Measurements from ENCODE around the gene SSMEM1. TPM values are rescaled to one million over a fixed set of nuclear protein-coding genes. Genes with fewer than 3 reads are reported as not detected.

Gene SSMEM1
- total RNA-seq, 6 experiments from 2014 or later: not detected

DNA sequence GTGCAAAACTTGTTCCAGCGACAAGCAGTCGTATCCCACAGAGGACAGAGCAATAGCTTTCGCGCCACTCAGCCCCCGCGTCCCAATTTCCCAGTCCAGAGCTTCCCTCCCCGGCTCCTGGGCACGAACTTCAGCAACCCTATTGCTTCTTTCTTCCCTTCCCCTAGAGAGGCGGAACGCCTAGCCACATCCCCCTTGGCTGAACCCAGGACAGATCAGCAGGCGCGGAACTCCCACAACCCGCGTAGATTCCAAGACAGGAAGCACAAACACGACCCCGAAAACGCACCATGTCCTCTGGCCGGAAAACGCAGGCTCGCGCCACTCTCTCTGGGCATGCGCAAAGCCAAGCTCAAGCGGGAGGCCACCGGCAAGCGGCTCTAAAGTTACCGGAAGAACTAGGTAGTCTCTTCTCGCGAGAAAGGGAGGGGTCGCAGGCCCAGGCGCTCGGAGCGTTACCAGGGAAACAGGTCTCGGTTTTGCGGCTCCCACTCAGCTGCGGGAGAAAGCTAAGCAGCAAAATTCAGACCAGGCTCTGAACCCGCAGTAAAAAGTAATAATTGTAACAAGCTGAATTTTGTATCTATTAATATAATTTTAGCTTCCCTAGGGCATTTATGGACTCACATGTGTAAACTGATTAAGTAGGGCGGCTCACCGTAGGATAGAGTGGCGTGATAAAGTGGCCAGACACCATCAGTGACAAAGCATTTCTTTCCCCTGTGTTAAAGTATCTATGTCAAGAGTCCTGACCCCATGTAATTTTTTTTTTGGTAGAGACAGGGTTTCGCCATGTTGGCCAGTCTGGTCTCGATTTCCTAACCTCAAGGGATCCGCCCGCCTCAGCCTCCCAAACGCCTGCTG, 2.3 kb upstream of the SSMEM1 start, which contains the start of gene TMEM209:
TSS of gene TMEM209 (minus strand) at position 323 of the 864 bp plus-strand sequence. CDS start at position 292, 31 bp downstream.
- peak within 1 kb of the TSS; percentile 57 to 82 (median 57) for H3K27ac ChIP-seq
- ATAC-seq (peak; percentile 97 to 100 (median 99)), DNase-seq (peak; percentile 95 to 96 (median 96))
- H3K4me1 ChIP-seq: peaks cover 0 to 6% (median 0%) of the 10 kb centered on the region in 4 donors
- peak within 1 kb of the TSS; percentile 63 to 82 (median 66) for H3K4me3 ChIP-seq
- H3K36me3 ChIP-seq: peaks cover 0 to 20% (median 4%) of the 10 kb centered on the region in 4 donors
- TF ChIP-seq, protein P1, sequence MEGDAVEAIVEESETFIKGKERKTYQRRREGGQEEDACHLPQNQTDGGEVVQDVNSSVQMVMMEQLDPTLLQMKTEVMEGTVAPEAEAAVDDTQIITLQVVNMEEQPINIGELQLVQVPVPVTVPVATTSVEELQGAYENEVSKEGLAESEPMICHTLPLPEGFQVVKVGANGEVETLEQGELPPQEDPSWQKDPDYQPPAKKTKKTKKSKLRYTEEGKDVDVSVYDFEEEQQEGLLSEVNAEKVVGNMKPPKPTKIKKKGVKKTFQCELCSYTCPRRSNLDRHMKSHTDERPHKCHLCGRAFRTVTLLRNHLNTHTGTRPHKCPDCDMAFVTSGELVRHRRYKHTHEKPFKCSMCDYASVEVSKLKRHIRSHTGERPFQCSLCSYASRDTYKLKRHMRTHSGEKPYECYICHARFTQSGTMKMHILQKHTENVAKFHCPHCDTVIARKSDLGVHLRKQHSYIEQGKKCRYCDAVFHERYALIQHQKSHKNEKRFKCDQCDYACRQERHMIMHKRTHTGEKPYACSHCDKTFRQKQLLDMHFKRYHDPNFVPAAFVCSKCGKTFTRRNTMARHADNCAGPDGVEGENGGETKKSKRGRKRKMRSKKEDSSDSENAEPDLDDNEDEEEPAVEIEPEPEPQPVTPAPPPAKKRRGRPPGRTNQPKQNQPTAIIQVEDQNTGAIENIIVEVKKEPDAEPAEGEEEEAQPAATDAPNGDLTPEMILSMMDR (IDR thresholded peaks at IDR 0.05): no peak
- peak; percentile 74 for TF ChIP-seq POLR2A (IDR thresholded peaks at IDR 0.05)
- H3K27me3 ChIP-seq: no peaks in the 10 kb centered on the region
- no peaks in the 10 kb centered on the region for H3K9me3 ChIP-seq
- intact Hi-C loops (cut with DNase I): no loop called here
- WGBS (ENCODE audit: insufficient coverage, low coverage, low lambda C conversion rate, missing lambda C conversion rate): 2% methylated on average over 37 of the region's 44 CpGs

DNA sequence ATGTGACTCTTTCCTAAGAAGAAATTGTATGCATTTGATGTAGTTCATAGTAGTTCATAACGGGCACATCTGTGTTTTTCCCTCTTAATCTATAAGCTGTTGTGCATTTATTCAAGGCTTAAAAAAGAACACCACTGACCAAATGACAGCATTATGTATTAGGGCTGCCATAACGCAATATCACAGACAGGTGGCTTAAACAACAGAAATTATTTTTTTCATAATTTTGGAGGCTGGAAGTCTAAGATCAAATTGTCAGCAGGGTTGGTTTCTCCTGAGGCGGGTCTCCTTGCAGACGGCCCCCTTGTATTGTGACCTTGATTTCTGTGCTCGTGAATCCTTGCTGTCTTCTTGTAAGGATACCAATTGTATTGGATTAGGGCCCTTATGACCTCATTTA, 627 bp upstream of the SSMEM1 start:
- Histone ChIP-seq H3K4me1 (peaks cover 0 to 6% (median 0%) of the 10 kb centered on the region in 4 donors), H3K27ac (no peak overlapping the region), H3K4me3 (no peak overlapping the region), H3K9me3 (no peaks in the 10 kb centered on the region), H3K27me3 (no peaks in the 10 kb centered on the region), H3K36me3 (peaks cover 0 to 4% (median 2%) of the 10 kb centered on the region in 4 donors)
- ATAC-seq (no peak), DNase-seq (no peak)
- intact Hi-C loops (cut with DNase I): no loop called here
- 82% methylated on average over 5 of the region's 5 CpGs for WGBS (ENCODE audit: insufficient coverage, low coverage, low lambda C conversion rate, missing lambda C conversion rate)
- TF ChIP-seq, protein P1 (IDR thresholded peaks at IDR 0.05): no peak
- TF ChIP-seq POLR2A (IDR thresholded peaks at IDR 0.05): no peak

DNA sequence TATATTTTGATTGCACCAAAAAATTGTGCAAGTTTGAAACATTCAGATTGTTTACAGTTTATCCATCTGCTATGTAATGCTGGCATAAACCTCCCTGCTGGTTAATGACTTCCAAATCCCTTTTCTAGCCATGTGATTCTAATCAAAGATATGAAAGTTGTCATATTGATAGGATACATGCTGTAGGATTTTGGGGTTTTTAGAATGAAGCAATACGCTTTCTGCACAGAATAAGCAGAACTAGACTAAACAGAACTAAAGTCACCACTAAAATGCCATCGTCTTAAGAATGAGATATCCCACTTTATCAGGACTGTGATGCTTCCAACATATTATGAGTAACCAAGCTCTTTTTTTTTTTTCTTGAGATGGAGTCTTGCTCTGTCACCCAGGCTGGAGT, 856 bp downstream of the SSMEM1 start:
- DNase-seq: no peak
- TF ChIP-seq POLR2A (IDR thresholded peaks at IDR 0.05): no peak
- TF ChIP-seq, protein P1 (IDR thresholded peaks at IDR 0.05): no peak
- H3K36me3 ChIP-seq: no peaks in the 10 kb centered on the region
- no peak for ATAC-seq
- H3K27ac ChIP-seq: no peak overlapping the region
- H3K9me3 ChIP-seq: no peaks in the 10 kb centered on the region
- intact Hi-C loops (cut with DNase I): no loop called here
- WGBS (ENCODE audit: insufficient coverage, low coverage, low lambda C conversion rate, missing lambda C conversion rate): 83% methylated on average over 2 of the region's 2 CpGs
- peaks cover 0 to 6% (median 0%) of the 10 kb centered on the region in 4 donors for H3K4me1 ChIP-seq
- no peak overlapping the region for H3K4me3 ChIP-seq
- H3K27me3 ChIP-seq: no peaks in the 10 kb centered on the region

DNA sequence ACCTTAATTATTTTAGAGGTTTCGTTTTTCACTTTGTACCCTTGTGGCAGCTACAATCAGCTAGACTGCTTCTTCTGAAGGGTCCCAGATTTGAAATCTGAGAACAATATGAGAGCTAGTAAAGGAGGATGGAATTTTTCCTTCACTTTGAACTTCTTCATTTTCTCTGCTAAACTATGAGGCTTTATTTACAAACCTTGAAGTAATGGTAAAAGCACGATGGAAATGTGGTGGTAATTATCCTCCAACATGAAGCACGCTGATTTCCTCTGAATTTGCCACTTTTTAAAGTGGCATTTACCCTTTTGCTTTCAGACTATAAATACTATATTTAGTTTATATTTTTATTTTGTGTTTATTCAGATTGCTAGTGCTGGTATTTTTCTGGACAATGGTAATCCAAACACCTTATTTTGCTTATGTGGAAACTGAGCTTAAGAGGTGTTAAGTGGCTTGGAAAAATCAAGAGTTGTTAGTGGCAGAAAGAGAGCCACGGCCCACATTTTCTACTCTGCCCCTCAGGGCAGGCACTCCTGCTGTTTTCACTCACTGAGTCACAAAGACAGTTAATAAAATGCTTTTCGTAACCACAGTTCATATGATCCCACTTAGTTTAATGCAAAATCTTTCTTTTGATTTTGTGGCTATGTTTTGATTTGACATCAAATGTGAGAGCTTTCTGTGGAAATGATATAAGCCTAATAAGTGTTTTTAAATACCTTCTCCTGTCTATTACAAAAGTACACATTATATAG, 2.7 kb downstream of the SSMEM1 start:
- H3K36me3 ChIP-seq: no peaks in the 10 kb centered on the region
- ATAC-seq (no peak), DNase-seq (no peak)
- intact Hi-C loops (cut with DNase I): no loop called here
- no peaks in the 10 kb centered on the region for H3K9me3 ChIP-seq
- H3K27me3 ChIP-seq: no peaks in the 10 kb centered on the region
- H3K27ac ChIP-seq: no peak overlapping the region
- 52% methylated on average over 5 of the region's 5 CpGs for WGBS (ENCODE audit: insufficient coverage, low coverage, low lambda C conversion rate, missing lambda C conversion rate)
- no peak overlapping the region for H3K4me3 ChIP-seq
- TF ChIP-seq, protein P1 (IDR thresholded peaks at IDR 0.05): no peak
- no peak for TF ChIP-seq POLR2A (IDR thresholded peaks at IDR 0.05)
- H3K4me1 ChIP-seq: no peaks in the 10 kb centered on the region
